HL-60 (cell line): ENCODE measurements around the gene MARCHF10.

Experiments
- POLR2AphosphoS5 ChIP-seq: IDR thresholded peaks from 2 replicates; pipeline ENCODE4 v1.6.1; 2012; ENCODE audit warnings: low read depth
- TF ChIP-seq, protein P1 (sequence below): IDR thresholded peaks from one replicate; pipeline ENCODE4 v1.5.1; 2011; ENCODE audit warnings: low read length, control low read depth, inconsistent platforms; ENCODE audit not compliant: insufficient read depth
- TF ChIP-seq, protein P2 (sequence below): IDR thresholded peaks from 2 replicates; pipeline ENCODE4 v1.6.1; 2012; ENCODE audit warnings: low read depth; ENCODE audit not compliant: insufficient replicate concordance

DNA sequence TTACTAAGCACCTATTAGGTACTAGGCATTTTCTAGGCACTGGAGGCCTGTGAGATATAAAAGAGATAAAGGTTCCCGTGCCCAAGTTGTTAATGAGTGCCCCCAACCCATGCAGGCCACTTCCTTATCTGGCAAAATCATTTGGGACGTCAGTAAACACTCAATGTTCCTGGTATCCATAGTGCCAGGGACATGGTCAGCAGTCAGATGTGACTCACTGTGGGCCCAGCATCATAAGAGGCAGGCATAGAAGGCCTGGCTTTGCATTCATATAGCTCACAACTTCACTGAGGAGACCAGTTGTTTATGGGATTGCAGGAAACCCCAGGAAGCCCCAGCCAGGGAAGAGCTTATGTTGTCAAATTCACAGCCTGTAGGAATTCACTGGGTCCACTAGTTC lies 99.5 kb downstream of the MARCHF10 start:
- TF ChIP-seq, protein P1, sequence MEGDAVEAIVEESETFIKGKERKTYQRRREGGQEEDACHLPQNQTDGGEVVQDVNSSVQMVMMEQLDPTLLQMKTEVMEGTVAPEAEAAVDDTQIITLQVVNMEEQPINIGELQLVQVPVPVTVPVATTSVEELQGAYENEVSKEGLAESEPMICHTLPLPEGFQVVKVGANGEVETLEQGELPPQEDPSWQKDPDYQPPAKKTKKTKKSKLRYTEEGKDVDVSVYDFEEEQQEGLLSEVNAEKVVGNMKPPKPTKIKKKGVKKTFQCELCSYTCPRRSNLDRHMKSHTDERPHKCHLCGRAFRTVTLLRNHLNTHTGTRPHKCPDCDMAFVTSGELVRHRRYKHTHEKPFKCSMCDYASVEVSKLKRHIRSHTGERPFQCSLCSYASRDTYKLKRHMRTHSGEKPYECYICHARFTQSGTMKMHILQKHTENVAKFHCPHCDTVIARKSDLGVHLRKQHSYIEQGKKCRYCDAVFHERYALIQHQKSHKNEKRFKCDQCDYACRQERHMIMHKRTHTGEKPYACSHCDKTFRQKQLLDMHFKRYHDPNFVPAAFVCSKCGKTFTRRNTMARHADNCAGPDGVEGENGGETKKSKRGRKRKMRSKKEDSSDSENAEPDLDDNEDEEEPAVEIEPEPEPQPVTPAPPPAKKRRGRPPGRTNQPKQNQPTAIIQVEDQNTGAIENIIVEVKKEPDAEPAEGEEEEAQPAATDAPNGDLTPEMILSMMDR = no peak
- TF ChIP-seq POLR2AphosphoS5 = no peak
- TF ChIP-seq, protein P2, sequence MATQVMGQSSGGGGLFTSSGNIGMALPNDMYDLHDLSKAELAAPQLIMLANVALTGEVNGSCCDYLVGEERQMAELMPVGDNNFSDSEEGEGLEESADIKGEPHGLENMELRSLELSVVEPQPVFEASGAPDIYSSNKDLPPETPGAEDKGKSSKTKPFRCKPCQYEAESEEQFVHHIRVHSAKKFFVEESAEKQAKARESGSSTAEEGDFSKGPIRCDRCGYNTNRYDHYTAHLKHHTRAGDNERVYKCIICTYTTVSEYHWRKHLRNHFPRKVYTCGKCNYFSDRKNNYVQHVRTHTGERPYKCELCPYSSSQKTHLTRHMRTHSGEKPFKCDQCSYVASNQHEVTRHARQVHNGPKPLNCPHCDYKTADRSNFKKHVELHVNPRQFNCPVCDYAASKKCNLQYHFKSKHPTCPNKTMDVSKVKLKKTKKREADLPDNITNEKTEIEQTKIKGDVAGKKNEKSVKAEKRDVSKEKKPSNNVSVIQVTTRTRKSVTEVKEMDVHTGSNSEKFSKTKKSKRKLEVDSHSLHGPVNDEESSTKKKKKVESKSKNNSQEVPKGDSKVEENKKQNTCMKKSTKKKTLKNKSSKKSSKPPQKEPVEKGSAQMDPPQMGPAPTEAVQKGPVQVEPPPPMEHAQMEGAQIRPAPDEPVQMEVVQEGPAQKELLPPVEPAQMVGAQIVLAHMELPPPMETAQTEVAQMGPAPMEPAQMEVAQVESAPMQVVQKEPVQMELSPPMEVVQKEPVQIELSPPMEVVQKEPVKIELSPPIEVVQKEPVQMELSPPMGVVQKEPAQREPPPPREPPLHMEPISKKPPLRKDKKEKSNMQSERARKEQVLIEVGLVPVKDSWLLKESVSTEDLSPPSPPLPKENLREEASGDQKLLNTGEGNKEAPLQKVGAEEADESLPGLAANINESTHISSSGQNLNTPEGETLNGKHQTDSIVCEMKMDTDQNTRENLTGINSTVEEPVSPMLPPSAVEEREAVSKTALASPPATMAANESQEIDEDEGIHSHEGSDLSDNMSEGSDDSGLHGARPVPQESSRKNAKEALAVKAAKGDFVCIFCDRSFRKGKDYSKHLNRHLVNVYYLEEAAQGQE = no peak
